ENCODE results near the gene SOAT1.
A peak's percentile ranks its signal among the peaks of the same experiment; 100 is the strongest.
"Not testable (repeated sequence)": the region's sequence is repeated elsewhere in the genome, so short reads cannot be mapped to it uniquely, and the experiment has no call there.

The SOAT1 gene

GRCh38 chr1:179337942-179338560 is 44.5 kb downstream of the SOAT1 start:
- DNase-seq = no peak
- intact Hi-C loops (cut with DNase I) = no loop called here

GRCh38 chr1:179340918-179341317 is 47.3 kb downstream of the SOAT1 start:
- DNase-seq = peak in 1 of 42 donors; percentile 22
- intact Hi-C loops (cut with DNase I) = no loop called here

GRCh38 chr1:179341943-179342547 is 48.4 kb downstream of the SOAT1 start:
- DNase-seq = peak in 1 of 42 donors; percentile 16
- intact Hi-C loops (cut with DNase I) = no loop called here

- DNase-seq = no peak
- intact Hi-C loops (cut with DNase I) = no loop called here
These were observed 49.3 kb downstream of the SOAT1 start for GRCh38 chr1:179342740-179343404.

- intact Hi-C loops (cut with DNase I) = no loop called here
- no peak for DNase-seq
These were observed 57.7 kb downstream of the SOAT1 start for GRCh38 chr1:179351281-179351680.

GRCh38 chr1:179352236-179352635 is 58.6 kb downstream of the SOAT1 start:
- intact Hi-C loops (cut with DNase I) = no loop called here
- DNase-seq = no peak

GRCh38 chr1:179353546-179353945 is 59.9 kb downstream of the SOAT1 start:
- no peak for DNase-seq
- intact Hi-C loops (cut with DNase I) = no loop called here

GRCh38 chr1:179361631-179362030 is 68.0 kb downstream of the SOAT1 start:
- DNase-seq = not testable (repeated sequence)
- intact Hi-C loops (cut with DNase I) = loop anchor here (10.0 kb wide), 2 partner anchors 67 to 107 kb away; partner anchors contain the start of gene SOAT1

- peak; percentile 68 to 93 (median 84) for DNase-seq
- intact Hi-C loops (cut with DNase I) = loop anchor here (5.0 to 10.0 kb wide), 4 partner anchors 71 to 283 kb away; partner anchors contain the start of genes SOAT1 and TOR3A
These were observed 71.9 kb downstream of the SOAT1 start, which contains the start of gene AXDND1 for GRCh38 chr1:179365342-179366092. AXDND1 (plus strand) TSS chr1:179365971; CDS start chr1:179366510, 539 bp downstream.

- intact Hi-C loops (cut with DNase I) = loop anchor here (5.0 to 10.0 kb wide), 4 partner anchors 71 to 284 kb away; partner anchors contain the start of genes SOAT1 and TOR3A
- peak in 25 of 42 donors; percentile 4 to 61 (median 21) for DNase-seq
These were observed 72.7 kb downstream of the SOAT1 start for GRCh38 chr1:179366093-179366800.

- DNase-seq = peak in 20 of 42 donors; percentile 11 to 74 (median 38)
- intact Hi-C loops (cut with DNase I) = loop anchor here (5.0 to 10.0 kb wide), 4 partner anchors 75 to 288 kb away; partner anchors contain the start of genes SOAT1 and TOR3A
These were observed 76.2 kb downstream of the SOAT1 start for GRCh38 chr1:179369751-179370341.

- intact Hi-C loops (cut with DNase I) = no loop called here
- no peak for DNase-seq
These were observed 78.6 kb downstream of the SOAT1 start for GRCh38 chr1:179372160-179372559.

GRCh38 chr1:179376223-179376622 is 82.6 kb downstream of the SOAT1 start:
- intact Hi-C loops (cut with DNase I) = no loop called here
- DNase-seq = no peak

GRCh38 chr1:179380299-179380698 is 86.7 kb downstream of the SOAT1 start:
- intact Hi-C loops (cut with DNase I) = no loop called here
- DNase-seq = no peak

GRCh38 chr1:179384027-179384426 is 90.4 kb downstream of the SOAT1 start:
- DNase-seq = no peak

GRCh38 chr1:179385510-179385909 is 91.9 kb downstream of the SOAT1 start:
- intact Hi-C loops (cut with DNase I) = no loop called here
- no peak for DNase-seq

More at GRCh38 chr1:179384027-179384426, 90.4 kb downstream of the SOAT1 start:
- intact Hi-C loops (cut with DNase I) = no loop called here

- intact Hi-C loops (cut with DNase I) = no loop called here
- no peak for DNase-seq
These were observed 100.1 kb downstream of the SOAT1 start for GRCh38 chr1:179393721-179394120.

GRCh38 chr1:179399399-179399798 is 105.8 kb downstream of the SOAT1 start:
- DNase-seq; intact Hi-C loops (cut with DNase I): not testable (repeated sequence)

Data from head of caudate nucleus (tissue), 42 donors.